ENCODE measurements around the gene HOXA7. TPM values are rescaled to one million over a fixed set of nuclear protein-coding genes. Genes with fewer than 3 reads are reported as not detected.

Gene HOXA7
- polyA plus RNA-seq, 1 donor = 2.3 TPM

DNA sequence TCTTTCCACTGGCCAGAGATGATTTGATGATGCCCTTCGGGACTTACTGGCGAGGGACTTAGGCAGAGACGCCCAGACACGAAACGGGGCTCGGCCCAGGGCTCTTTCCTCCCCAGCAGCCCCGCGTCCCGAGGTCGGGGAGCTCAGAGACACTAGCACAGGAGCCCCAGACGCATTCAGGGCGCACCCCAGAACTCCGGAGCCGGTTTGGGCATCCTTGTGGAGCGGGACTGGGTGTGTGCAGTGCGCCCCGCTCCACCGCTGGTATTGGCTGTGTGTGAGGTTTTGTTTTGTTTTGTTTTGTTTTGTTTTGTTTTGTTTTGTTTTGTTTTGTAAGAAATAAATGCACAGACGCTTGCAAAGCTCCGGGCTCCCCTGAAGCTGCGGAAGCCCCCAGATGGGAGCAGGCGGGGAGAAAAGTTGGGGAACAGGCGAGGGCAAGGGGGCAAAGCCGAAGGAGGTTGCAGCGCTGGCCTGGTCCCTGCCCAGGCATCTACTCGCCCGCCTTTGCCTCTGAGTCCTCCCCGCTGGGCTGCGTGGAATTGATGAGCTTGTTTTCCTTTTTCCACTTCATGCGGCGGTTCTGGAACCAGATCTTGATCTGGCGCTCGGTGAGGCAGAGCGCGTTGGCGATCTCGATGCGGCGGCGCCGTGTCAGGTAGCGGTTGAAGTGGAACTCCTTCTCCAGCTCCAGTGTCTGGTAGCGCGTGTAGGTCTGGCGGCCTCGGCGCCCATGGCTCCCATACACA lies 11.1 kb downstream of the HOXA7 start:
- Histone ChIP-seq H3K9me3 (ENCODE audit: control insufficient read depth, low read depth, low read length) (peaks cover 17% of the 10 kb centered on the region), H3K36me3 (ENCODE audit: control insufficient read depth, insufficient read depth, low read length) (peaks cover 12% of the 10 kb centered on the region), H3K27me3 (ENCODE audit: control insufficient read depth, insufficient read depth, low read length) (peaks cover 61% of the 10 kb centered on the region), H3K4me3 (ENCODE audit: low read length) (peak overlapping the region; percentile 38), H3K27ac (ENCODE audit: low read length) (peak overlapping the region; percentile 59), H3K4me1 (ENCODE audit: control insufficient read depth, insufficient read depth, low read length) (peaks cover 33% of the 10 kb centered on the region)
- WGBS (ENCODE audit: insufficient coverage, low lambda C conversion rate) = 48% methylated on average over 6 of the region's 47 CpGs
- DNase-seq = no peak

DNA sequence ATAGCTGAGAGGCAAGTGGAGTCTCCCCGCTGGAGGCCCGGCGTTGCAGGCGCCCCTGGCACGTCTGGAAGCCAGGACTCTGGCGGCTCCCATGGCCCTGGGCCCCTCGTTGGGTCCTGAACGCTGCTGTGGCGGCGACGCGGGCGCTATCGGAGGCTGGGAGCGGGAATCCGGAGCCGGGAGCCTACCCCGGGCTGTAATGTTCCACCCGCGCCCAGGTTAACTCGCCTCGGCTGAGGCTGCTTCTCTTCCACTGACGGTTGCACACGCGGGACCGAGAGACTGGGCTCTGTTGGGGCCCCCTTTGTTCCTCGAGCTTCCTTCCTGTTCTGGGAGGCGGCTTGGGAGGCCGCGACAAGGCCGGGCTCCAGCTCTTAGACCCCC lies 11.7 kb downstream of the HOXA7 start:
- H3K4me1 ChIP-seq (ENCODE audit: control insufficient read depth, insufficient read depth, low read length) = peaks cover 33% of the 10 kb centered on the region
- H3K4me3 ChIP-seq (ENCODE audit: low read length) = peak overlapping the region; percentile 38
- H3K27ac ChIP-seq (ENCODE audit: low read length) = peak overlapping the region; percentile 59
- no CpG with 5 or more reads among the region's 31 CpGs for WGBS (ENCODE audit: insufficient coverage, low lambda C conversion rate)
- peaks cover 12% of the 10 kb centered on the region for H3K36me3 ChIP-seq (ENCODE audit: control insufficient read depth, insufficient read depth, low read length)
- H3K27me3 ChIP-seq (ENCODE audit: control insufficient read depth, insufficient read depth, low read length) = peaks cover 56% of the 10 kb centered on the region
- DNase-seq = no peak
- peaks cover 17% of the 10 kb centered on the region for H3K9me3 ChIP-seq (ENCODE audit: control insufficient read depth, low read depth, low read length)

DNA sequence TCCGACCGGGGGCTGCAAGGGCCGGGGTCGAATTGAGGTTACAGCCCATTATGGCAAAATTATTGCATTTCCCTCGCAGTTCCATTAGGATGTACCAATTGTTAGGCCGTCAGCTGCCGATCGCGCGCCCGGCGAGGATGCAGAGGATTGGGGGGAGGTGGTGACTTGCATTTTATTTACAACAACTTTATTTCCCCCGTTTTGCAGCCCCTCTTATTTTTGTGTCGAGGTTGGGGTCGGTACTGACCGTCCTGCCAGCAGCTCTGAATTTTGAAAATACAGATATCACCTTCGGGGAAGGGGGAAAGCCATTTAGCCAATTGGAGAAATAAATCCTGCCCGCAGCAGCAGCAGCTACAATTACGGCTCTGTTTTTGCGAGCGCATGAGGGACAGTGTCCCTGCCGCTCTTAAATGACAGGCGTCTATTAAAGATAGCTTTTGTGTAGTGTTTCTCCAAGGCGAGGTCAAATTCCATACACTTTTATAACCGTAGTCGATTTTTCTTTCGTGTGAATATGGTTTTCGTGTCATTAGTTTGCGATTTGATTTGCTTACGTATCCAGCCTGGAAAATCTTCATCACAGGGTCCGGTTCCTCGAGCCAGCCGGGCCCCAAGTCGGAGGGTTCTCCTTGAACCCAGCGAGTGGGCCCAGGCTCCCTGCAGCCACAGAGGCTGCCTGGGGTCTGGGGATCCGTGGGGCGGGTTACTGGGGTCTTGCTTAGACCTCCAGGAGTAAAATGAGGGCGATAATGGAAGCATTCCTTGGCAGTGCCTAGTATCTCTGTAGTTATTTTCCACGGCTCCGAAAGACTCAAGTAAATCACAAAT lies 12.3 kb downstream of the HOXA7 start:
- DNase-seq = no peak
- Histone ChIP-seq H3K36me3 (ENCODE audit: control insufficient read depth, insufficient read depth, low read length) (peaks cover 12% of the 10 kb centered on the region), H3K4me1 (ENCODE audit: control insufficient read depth, insufficient read depth, low read length) (peaks cover 33% of the 10 kb centered on the region), H3K9me3 (ENCODE audit: control insufficient read depth, low read depth, low read length) (peaks cover 17% of the 10 kb centered on the region), H3K4me3 (ENCODE audit: low read length) (peak overlapping the region; percentile 38), H3K27me3 (ENCODE audit: control insufficient read depth, insufficient read depth, low read length) (peaks cover 53% of the 10 kb centered on the region), H3K27ac (ENCODE audit: low read length) (peak overlapping the region; percentile 59)
- 3% methylated on average over 7 of the region's 40 CpGs for WGBS (ENCODE audit: insufficient coverage, low lambda C conversion rate)

DNA sequence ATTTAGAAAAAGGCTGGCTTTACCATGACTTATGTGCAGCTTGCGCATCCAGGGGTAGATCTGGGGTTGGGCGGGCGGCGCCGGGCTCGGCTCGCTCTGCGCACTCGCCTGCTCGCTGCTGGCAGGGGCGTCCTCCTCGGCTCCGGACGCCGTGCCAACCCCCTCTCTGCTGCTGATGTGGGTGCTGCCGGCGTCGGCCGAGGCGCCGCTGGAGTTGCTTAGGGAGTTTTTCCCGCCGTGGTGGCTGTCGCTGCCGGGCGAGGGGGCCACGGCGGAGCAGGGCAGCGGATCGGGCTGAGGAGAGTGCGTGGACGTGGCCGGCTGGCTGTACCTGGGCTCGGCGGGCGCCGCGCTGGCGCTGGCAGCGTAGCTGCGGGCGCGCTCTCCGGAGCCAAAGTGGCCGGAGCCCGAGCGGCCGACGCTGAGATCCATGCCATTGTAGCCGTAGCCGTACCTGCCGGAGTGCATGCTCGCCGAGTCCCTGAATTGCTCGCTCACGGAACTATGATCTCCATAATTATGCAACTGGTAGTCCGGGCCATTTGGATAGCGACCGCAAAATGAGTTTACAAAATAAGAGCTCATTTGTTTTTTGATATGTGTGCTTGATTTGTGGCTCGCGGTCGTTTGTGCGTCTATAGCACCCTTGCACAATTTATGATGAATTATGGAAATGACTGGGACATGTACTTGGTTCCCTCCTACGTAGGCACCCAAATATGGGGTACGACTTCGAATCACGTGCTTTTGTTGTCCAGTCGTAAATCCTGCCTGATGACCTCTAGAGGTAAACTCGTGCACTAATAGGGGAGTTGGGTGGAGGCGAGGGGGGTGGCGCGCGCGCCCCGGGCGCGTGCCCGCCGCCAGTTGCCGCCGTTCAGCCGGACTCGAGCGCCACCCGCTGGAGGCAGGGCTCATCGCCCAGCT lies 13.2 kb downstream of the HOXA7 start, which contains the start of gene HOXA5:
Gene HOXA5, minus strand, starts transcription at position 659 of the 927 bp plus-strand sequence. Its CDS starts 74 bp downstream, at position 585.
- Histone ChIP-seq H3K36me3 (ENCODE audit: control insufficient read depth, insufficient read depth, low read length) (peaks cover 12% of the 10 kb centered on the region), H3K4me3 (ENCODE audit: low read length) (peak within 1 kb of the TSS; percentile 71), H3K9me3 (ENCODE audit: control insufficient read depth, low read depth, low read length) (peaks cover 17% of the 10 kb centered on the region), H3K4me1 (ENCODE audit: control insufficient read depth, insufficient read depth, low read length) (peaks cover 32% of the 10 kb centered on the region), H3K27ac (ENCODE audit: low read length) (peak within 1 kb of the TSS; percentile 72), H3K27me3 (ENCODE audit: control insufficient read depth, insufficient read depth, low read length) (peaks cover 44% of the 10 kb centered on the region)
- DNase-seq = peak; percentile 91 to 92
- WGBS (ENCODE audit: insufficient coverage, low lambda C conversion rate) = no CpG with 5 or more reads among the region's 86 CpGs

DNA sequence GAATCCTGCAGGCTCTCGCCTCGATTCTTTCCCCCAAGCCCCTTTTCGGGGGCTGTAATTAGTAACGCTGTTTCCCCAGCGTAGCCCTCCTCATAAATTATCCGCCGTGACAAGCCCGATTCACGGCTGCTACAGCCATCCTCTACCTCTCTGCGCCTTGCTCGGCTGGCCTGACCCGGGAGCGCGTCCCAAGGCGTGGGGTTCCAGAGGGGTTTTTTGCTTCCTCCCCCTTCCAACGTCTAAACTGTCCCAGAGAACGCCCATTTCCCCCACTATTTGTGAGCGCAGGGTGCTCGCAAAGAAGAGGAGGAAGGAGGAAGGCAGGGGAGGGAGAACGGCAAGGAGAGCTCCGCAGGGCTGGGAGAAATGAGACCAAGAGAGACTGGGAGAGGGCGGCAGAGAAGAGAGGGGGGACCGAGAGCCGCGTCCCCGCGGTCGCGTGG lies 13.9 kb downstream of the HOXA7 start:
- WGBS (ENCODE audit: insufficient coverage, low lambda C conversion rate) = no CpG with 5 or more reads among the region's 29 CpGs
- Histone ChIP-seq H3K9me3 (ENCODE audit: control insufficient read depth, low read depth, low read length) (peaks cover 17% of the 10 kb centered on the region), H3K36me3 (ENCODE audit: control insufficient read depth, insufficient read depth, low read length) (peaks cover 12% of the 10 kb centered on the region), H3K27ac (ENCODE audit: low read length) (peak overlapping the region; percentile 72), H3K27me3 (ENCODE audit: control insufficient read depth, insufficient read depth, low read length) (peaks cover 38% of the 10 kb centered on the region), H3K4me3 (ENCODE audit: low read length) (peak overlapping the region; percentile 71), H3K4me1 (ENCODE audit: control insufficient read depth, insufficient read depth, low read length) (peaks cover 28% of the 10 kb centered on the region)
- no peak for DNase-seq

DNA sequence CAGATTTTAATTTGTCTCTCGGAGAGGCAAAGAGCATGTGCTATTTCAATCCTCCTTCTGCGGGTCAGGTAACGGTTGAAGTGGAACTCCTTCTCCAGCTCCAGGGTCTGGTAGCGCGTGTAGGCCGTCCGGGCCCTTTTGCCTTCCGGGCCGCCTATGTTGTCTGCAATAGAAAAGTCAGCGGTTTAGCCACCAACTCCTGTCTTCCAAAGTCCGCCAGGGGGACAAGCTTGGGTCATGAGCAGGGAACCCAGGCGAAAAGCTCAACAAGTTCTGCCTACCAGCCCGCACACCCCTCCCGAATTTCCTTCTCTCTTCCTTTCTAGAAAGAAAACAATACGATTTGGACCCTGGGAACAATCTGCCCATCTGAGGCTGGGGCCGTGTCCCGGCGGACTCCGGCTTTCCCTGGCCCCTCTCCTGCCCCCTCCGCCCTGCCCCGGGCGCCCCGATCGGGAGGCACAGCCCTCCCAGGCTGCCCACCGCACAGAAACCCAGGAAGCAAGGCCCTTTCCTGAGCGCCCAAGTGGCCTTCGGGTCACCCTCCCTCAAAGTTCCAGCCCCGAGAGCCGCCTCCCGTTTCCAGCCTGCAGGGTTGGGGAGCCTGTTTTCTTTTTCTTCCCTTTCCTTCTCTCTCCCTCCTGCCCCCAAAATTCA lies 14.4 kb downstream of the HOXA7 start:
- no peak for DNase-seq
- WGBS (ENCODE audit: insufficient coverage, low lambda C conversion rate) = no CpG with 5 or more reads among the region's 30 CpGs
- H3K27me3 ChIP-seq (ENCODE audit: control insufficient read depth, insufficient read depth, low read length) = peaks cover 33% of the 10 kb centered on the region

DNA sequence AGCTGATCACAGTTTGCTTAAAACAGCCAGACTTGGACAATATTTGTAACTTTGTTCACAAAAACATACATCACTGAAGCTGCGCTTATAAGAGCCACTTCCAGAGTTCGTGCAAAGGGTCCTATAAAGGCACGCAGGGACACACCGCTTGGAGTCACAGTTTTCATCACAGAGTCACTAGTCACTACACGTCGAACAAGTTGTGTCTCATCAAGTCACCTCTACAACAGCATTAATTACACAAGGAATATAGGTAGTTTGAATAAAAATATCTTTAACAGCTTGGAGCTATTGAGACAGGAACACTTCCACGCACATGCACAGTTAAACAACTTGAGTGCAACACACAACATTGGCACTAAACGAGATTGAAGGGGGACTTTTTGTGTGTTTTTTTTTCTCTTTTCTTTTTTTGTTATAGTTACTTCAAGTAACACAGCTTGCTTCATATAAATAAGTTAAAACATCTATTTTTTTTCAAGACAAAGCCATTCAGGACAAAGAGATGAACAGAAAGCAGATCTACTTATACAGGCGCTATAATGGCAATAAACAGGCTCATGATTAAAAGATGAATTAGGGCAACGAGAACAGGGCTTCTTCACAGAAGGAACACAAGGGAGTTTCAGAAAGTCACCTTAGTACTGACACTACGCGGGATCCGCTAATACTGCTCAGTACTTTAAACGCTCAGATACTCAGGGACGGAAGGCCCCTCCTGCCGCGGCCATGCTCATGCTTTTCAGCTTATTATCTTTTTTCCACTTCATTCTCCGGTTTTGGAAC lies 15.1 kb downstream of the HOXA7 start:
- H3K4me1 ChIP-seq (ENCODE audit: control insufficient read depth, insufficient read depth, low read length) = peaks cover 32% of the 10 kb centered on the region
- 77% methylated on average over 7 of the region's 18 CpGs for WGBS (ENCODE audit: insufficient coverage, low lambda C conversion rate)
- H3K27me3 ChIP-seq (ENCODE audit: control insufficient read depth, insufficient read depth, low read length) = peaks cover 26% of the 10 kb centered on the region
- peaks cover 9% of the 10 kb centered on the region for H3K36me3 ChIP-seq (ENCODE audit: control insufficient read depth, insufficient read depth, low read length)
- peak overlapping the region; percentile 71 for H3K4me3 ChIP-seq (ENCODE audit: low read length)
- H3K9me3 ChIP-seq (ENCODE audit: control insufficient read depth, low read depth, low read length) = peaks cover 15% of the 10 kb centered on the region
- H3K27ac ChIP-seq (ENCODE audit: low read length) = peak overlapping the region; percentile 72
- no peak for DNase-seq

More for the DNA sequence above, 14.4 kb downstream of the HOXA7 start:
- Histone ChIP-seq H3K4me3 (ENCODE audit: low read length) (peak overlapping the region; percentile 71), H3K4me1 (ENCODE audit: control insufficient read depth, insufficient read depth, low read length) (peaks cover 28% of the 10 kb centered on the region), H3K27ac (ENCODE audit: low read length) (peak overlapping the region; percentile 72), H3K36me3 (ENCODE audit: control insufficient read depth, insufficient read depth, low read length) (peaks cover 12% of the 10 kb centered on the region), H3K9me3 (ENCODE audit: control insufficient read depth, low read depth, low read length) (peaks cover 15% of the 10 kb centered on the region)

DNA sequence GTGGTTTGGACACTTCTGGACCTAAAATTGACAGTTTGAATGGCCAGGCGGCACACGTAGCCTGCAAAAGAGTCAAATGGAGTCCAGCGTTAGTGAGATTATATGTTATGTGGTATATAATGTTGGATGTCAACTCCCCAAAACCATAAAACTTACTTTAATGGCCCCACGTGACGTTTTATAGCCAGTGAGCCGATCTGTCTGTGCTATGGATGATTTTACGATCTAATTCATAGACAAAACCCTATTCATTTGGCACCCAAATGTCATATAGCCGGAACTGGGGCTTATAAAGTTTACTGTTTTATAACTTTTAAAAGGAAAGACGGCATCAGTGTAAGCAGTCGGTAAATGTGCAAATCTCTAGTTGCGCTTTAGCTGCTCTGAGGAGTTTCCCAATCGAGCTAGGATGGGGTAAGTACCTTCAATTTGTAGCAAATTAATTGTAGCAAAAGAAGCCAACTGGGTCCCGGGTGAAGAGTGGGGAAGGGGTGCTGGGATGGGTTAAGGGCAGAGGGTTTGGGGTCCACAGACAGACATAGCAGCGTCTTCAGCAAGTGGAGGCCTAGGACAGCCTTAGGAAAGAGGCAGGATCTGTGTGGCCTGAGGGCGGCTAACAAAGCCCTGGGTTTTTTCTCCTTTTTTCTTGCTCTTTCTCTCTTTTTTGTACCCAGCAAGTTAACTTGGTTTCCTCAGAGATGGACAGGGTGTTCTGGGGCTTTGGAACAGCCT lies 16.2 kb downstream of the HOXA7 start:
- peak in 1 of 2 donors; percentile 90 for DNase-seq
- peak overlapping the region; percentile 62 for H3K4me3 ChIP-seq (ENCODE audit: low read length)

More for the DNA sequence above, 16.2 kb downstream of the HOXA7 start:
- 27% methylated on average over 3 of the region's 15 CpGs for WGBS (ENCODE audit: insufficient coverage, low lambda C conversion rate)
- H3K36me3 ChIP-seq (ENCODE audit: control insufficient read depth, insufficient read depth, low read length) = peaks cover 7% of the 10 kb centered on the region
- peaks cover 38% of the 10 kb centered on the region for H3K4me1 ChIP-seq (ENCODE audit: control insufficient read depth, insufficient read depth, low read length)
- peak overlapping the region; percentile 79 for H3K27ac ChIP-seq (ENCODE audit: low read length)
- peaks cover 9% of the 10 kb centered on the region for H3K9me3 ChIP-seq (ENCODE audit: control insufficient read depth, low read depth, low read length)
- H3K27me3 ChIP-seq (ENCODE audit: control insufficient read depth, insufficient read depth, low read length) = peaks cover 15% of the 10 kb centered on the region
